ENCODE data around the gene USP40. TPM values are rescaled to one million over a fixed set of nuclear protein-coding genes. Genes with fewer than 3 reads are reported as not detected.

USP40 gene
- total and polyA plus RNA-seq, 2 donors (not counting 1 experiment from before 2014, with no cell fraction given), result 19.8 to 37.0 TPM

GRCh38 chr2:233457356-233457755 lies 109.2 kb downstream of the USP40 start:
- ChIA-PET CTCF (no interaction called here), POLR2A (no interaction called here)
- DNase-seq (no peak), ATAC-seq (ENCODE audit: low read depth) (no peak)
- Histone ChIP-seq H3K4me3 (ENCODE audit: control extremely low read depth in 1 of 5, extremely low read depth in 1 of 5, insufficient read depth in 1 of 5, low read depth in 2 of 5, low read length in 4 of 5) (no peak overlapping the region), H2AFZ (ENCODE audit: insufficient read depth, low read depth, low read length, poor library complexity, severe bottlenecking) (no peak overlapping the region), H3K36me3 (replicated peaks in 1 of 2; ENCODE audit: control extremely low read depth in 1 of 2, control insufficient read depth in 1 of 2, extremely low read depth in 1 of 2, insufficient read depth in 2 of 2, low read length in 1 of 2) (peaks cover 30 to 97% of the 10 kb centered on the region in 2 experiments), H3K4me1 (ENCODE audit: control insufficient read depth in 2 of 2, insufficient read depth in 2 of 2, low read length in 2 of 2) (no peaks in the 10 kb centered on the region), H3K9ac (ENCODE audit: low read length) (no peak overlapping the region), H3K79me2 (ENCODE audit: control insufficient read depth, insufficient read depth, low read length) (peaks cover 25% of the 10 kb centered on the region), H4K20me1 (ENCODE audit: control insufficient read depth, insufficient read depth, low read length, poor library complexity, severe bottlenecking) (peaks cover 54% of the 10 kb centered on the region), H3K27me3 (replicated peaks in 1 of 4; ENCODE audit: control extremely low read depth in 1 of 4, control insufficient read depth in 3 of 4, insufficient read depth in 4 of 4, low read length in 3 of 4) (no peaks in the 10 kb centered on the region), H3K27ac (ENCODE audit: low read length in 2 of 2) (no peak overlapping the region), H3K9me3 (ENCODE audit: control extremely low read depth in 1 of 3, control insufficient read depth in 2 of 3, insufficient read depth in 1 of 3, low read length in 2 of 3) (no peaks in the 10 kb centered on the region), H3K4me2 (replicated peaks; ENCODE audit: low read depth, low read length, poor library complexity, severe bottlenecking) (no peak overlapping the region)
- TF ChIP-seq EZH2 (IDR thresholded peaks at IDR 0.05; ENCODE audit: borderline replicate concordance, insufficient read depth, low read depth, low read length, poor library complexity, severe bottlenecking), result no peak
- TF ChIP-seq, protein P1, sequence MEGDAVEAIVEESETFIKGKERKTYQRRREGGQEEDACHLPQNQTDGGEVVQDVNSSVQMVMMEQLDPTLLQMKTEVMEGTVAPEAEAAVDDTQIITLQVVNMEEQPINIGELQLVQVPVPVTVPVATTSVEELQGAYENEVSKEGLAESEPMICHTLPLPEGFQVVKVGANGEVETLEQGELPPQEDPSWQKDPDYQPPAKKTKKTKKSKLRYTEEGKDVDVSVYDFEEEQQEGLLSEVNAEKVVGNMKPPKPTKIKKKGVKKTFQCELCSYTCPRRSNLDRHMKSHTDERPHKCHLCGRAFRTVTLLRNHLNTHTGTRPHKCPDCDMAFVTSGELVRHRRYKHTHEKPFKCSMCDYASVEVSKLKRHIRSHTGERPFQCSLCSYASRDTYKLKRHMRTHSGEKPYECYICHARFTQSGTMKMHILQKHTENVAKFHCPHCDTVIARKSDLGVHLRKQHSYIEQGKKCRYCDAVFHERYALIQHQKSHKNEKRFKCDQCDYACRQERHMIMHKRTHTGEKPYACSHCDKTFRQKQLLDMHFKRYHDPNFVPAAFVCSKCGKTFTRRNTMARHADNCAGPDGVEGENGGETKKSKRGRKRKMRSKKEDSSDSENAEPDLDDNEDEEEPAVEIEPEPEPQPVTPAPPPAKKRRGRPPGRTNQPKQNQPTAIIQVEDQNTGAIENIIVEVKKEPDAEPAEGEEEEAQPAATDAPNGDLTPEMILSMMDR (IDR thresholded peaks at IDR 0.05), result no peak
- Mint-ChIP-seq H3K27me3 (no peaks in the 10 kb centered on the region), H3K4me1 (no peaks in the 10 kb centered on the region), H3K4me3 (no peak overlapping the region), H3K27ac (peak overlapping the region; percentile 11), H3K9me3 (ENCODE audit: insufficient read depth) (no peaks in the 10 kb centered on the region)
- intact Hi-C loops (cut with micrococcal nuclease), result no loop called here
- WGBS (ENCODE audit: insufficient coverage), result 96% methylated on average over 5 of the region's 5 CpGs

DNA sequence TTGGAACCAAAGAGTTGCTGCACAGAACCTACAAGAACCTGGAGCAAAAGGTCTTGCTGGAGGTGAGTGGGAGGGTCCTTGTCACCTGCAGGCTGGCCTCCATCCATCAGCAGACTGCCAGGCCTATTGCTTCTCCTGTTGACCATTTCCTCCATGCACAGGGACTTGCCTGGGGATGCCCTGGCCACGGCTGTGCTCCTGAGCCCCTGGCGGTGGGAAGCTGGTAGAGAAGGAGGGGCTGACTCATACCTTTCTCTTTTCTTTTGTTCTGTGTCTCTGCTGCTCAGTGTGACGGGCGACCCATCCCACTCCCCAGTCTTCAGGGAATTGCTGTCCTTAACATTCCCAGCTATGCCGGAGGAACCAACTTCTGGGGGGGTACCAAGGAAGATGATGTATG lies 109.6 kb downstream of the USP40 start:
- H3K4me1 ChIP-seq (ENCODE audit: control insufficient read depth in 2 of 2, insufficient read depth in 2 of 2, low read length in 2 of 2), result no peaks in the 10 kb centered on the region
- no peaks in the 10 kb centered on the region for H3K9me3 Mint-ChIP-seq (ENCODE audit: insufficient read depth)
- no peak overlapping the region for H3K9ac ChIP-seq (ENCODE audit: low read length)
- no peaks in the 10 kb centered on the region for H3K27me3 Mint-ChIP-seq
- peaks cover 29% of the 10 kb centered on the region for H3K79me2 ChIP-seq (ENCODE audit: control insufficient read depth, insufficient read depth, low read length)
- H3K36me3 ChIP-seq (replicated peaks in 1 of 2; ENCODE audit: control extremely low read depth in 1 of 2, control insufficient read depth in 1 of 2, extremely low read depth in 1 of 2, insufficient read depth in 2 of 2, low read length in 1 of 2), result peaks cover 32 to 97% of the 10 kb centered on the region in 2 experiments
- no peaks in the 10 kb centered on the region for H3K9me3 ChIP-seq (ENCODE audit: control extremely low read depth in 1 of 3, control insufficient read depth in 2 of 3, insufficient read depth in 1 of 3, low read length in 2 of 3)
- H2AFZ ChIP-seq (ENCODE audit: insufficient read depth, low read depth, low read length, poor library complexity, severe bottlenecking), result no peak overlapping the region
- no peak overlapping the region for H3K4me3 ChIP-seq (ENCODE audit: control extremely low read depth in 1 of 5, extremely low read depth in 1 of 5, insufficient read depth in 1 of 5, low read depth in 2 of 5, low read length in 4 of 5)
- TF ChIP-seq, protein P1 (IDR thresholded peaks at IDR 0.05), result no peak
- TF ChIP-seq EZH2 (IDR thresholded peaks at IDR 0.05; ENCODE audit: borderline replicate concordance, insufficient read depth, low read depth, low read length, poor library complexity, severe bottlenecking), result no peak
- no peaks in the 10 kb centered on the region for H3K4me1 Mint-ChIP-seq
- no peak overlapping the region for H3K4me2 ChIP-seq (replicated peaks; ENCODE audit: low read depth, low read length, poor library complexity, severe bottlenecking)
- 80% methylated on average over 3 of the region's 5 CpGs for WGBS (ENCODE audit: insufficient coverage)
- ATAC-seq (ENCODE audit: low read depth) (no peak), DNase-seq (no peak)
- no peak overlapping the region for H3K27ac ChIP-seq (ENCODE audit: low read length in 2 of 2)
- peaks cover 55% of the 10 kb centered on the region for H4K20me1 ChIP-seq (ENCODE audit: control insufficient read depth, insufficient read depth, low read length, poor library complexity, severe bottlenecking)
- no peak overlapping the region for H3K27ac Mint-ChIP-seq
- intact Hi-C loops (cut with micrococcal nuclease), result no loop called here
- H3K27me3 ChIP-seq (replicated peaks in 1 of 4; ENCODE audit: control extremely low read depth in 1 of 4, control insufficient read depth in 3 of 4, insufficient read depth in 4 of 4, low read length in 3 of 4), result no peaks in the 10 kb centered on the region
- H3K4me3 Mint-ChIP-seq, result no peak overlapping the region
- ChIA-PET POLR2A (no interaction called here), CTCF (no interaction called here)

Measured in B cell (primary cell).